T-cell (primary cell): ENCODE results near the gene LEPR. TPM values are rescaled to one million over a fixed set of nuclear protein-coding genes. Genes with fewer than 3 reads are reported as not detected.
"Not testable (repeated sequence)": the region's sequence is repeated elsewhere in the genome, so short reads cannot be mapped to it uniquely, and the experiment has no call there.

Experiments used
- ATAC-seq, 4 experiments: fragments of 200-7000 bp in 3 of 4; fragments of 150-1000 bp in 1 of 4; cut with Tn5 transposase; replicated peaks in 1 of 4; 1 replicate in 3 of 4; 2 replicates in 1 of 4; pipeline ENCODE4 v1.10.0; 2021; ENCODE audit warnings: moderate library complexity in 3 of 4, mild to moderate bottlenecking in 2 of 4, moderate number of reproducible peaks in 1 of 4
- CTCF ChIA-PET, 2 donors: fragments of 300-600 bp; sonication (Branson Sonifier 250); formaldehyde crosslinking; loops; one replicate each; lab custom pipeline; 2022; ENCODE audit warnings: antibody characterized with exemption in 2 of 2; lab: Charles Lee
- POLR2A ChIA-PET, 2 donors: fragments of 300-600 bp; sonication (Branson Sonifier 250); formaldehyde crosslinking; loops; one replicate each; lab custom pipeline; 2022; ENCODE audit warnings: antibody characterized with exemption in 2 of 2; lab: Charles Lee
- DNase-seq, 35 experiments: peaks; one replicate each; pipeline versions ENCODE4 v3.0.0 to v3.0.0-alpha.2; 2013 to 2023
- H3K27ac ChIP-seq: one replicate; pipeline ENCODE4 v1.5.1; 2013; ENCODE audit warnings: low read length
- H3K27me3 ChIP-seq, 2 experiments: replicated peaks in 1 of 2; 1 replicate in 1 of 2; 2 replicates in 1 of 2; pipeline versions ENCODE4 v1.6.1 to v1.7.0; 2013; ENCODE audit warnings: low read length in 1 of 2, mixed read lengths in 1 of 2; ENCODE audit not compliant: control insufficient read depth in 2 of 2, insufficient read depth in 2 of 2; ENCODE audit errors: extremely low read depth in 1 of 2
- H3K36me3 ChIP-seq, 2 donors: 1 replicate in 1 of 2; 2 replicates in 1 of 2; pipeline versions ENCODE4 v1.6.1 to v1.7.0; 2013; ENCODE audit warnings: low read length in 1 of 2; ENCODE audit not compliant: control insufficient read depth in 2 of 2, insufficient read depth in 1 of 2; ENCODE audit errors: extremely low read depth in 1 of 2
- H3K4me1 ChIP-seq, 2 experiments: 1 replicate in 1 of 2; 2 replicates in 1 of 2; pipeline versions ENCODE4 v1.6.1 to v1.7.0; 2013; ENCODE audit warnings: low read length in 2 of 2, mixed read lengths in 1 of 2; ENCODE audit not compliant: insufficient read depth in 2 of 2, control insufficient read depth in 1 of 2; ENCODE audit errors: extremely low read depth in 1 of 2
- H3K4me3 ChIP-seq, 2 donors: 1 replicate in 1 of 2; 2 replicates in 1 of 2; pipeline versions ENCODE4 v1.5.1 to v1.7.0; 2013; ENCODE audit warnings: mild to moderate bottlenecking in 2 of 2, low read length in 1 of 2, moderate library complexity in 1 of 2; ENCODE audit not compliant: control insufficient read depth in 1 of 2; ENCODE audit errors: extremely low read depth in 1 of 2
- H3K9me3 ChIP-seq: 2 replicates; pipeline ENCODE4 v1.7.0; 2013
- H3K27ac Mint-ChIP-seq, 2 donors: one replicate each; pipeline ENCODE4 v1.8.0; 2020 to 2021; ENCODE audit warnings: mild to moderate bottlenecking in 2 of 2, mixed read lengths in 2 of 2
- H3K27me3 Mint-ChIP-seq, 2 donors: one replicate each; pipeline ENCODE4 v1.8.0; 2021 to 2022; ENCODE audit warnings: mixed read lengths in 2 of 2
- H3K36me3 Mint-ChIP-seq: one replicate; pipeline ENCODE4 v1.8.0; 2021; ENCODE audit warnings: mixed read lengths
- H3K4me1 Mint-ChIP-seq, 3 donors: one replicate each; pipeline ENCODE4 v1.8.0; 2020 to 2022; ENCODE audit warnings: mixed read lengths in 3 of 3, mild to moderate bottlenecking in 1 of 3
- H3K4me3 Mint-ChIP-seq, 3 donors: one replicate each; pipeline ENCODE4 v1.8.0; 2020 to 2022; ENCODE audit warnings: mild to moderate bottlenecking in 3 of 3, mixed read lengths in 3 of 3, moderate library complexity in 3 of 3
- H3K9me3 Mint-ChIP-seq, 3 donors: one replicate each; pipeline ENCODE4 v1.8.0; 2020 to 2022; ENCODE audit warnings: mixed read lengths in 3 of 3
- whole genome bisulfite sequencing: methylation state at CpG from one replicate; pipeline ENCODE4 v1.1.5; 2013; ENCODE audit warnings: missing lambda C conversion rate; ENCODE audit not compliant: insufficient coverage; 5-methylcytosine and 5-hydroxymethylcytosine counted together
- total RNA-seq, 35 experiments: library from RNA in 6 of 35; stranded (reverse) in 6 of 35; fragments of 120-200 nt in 1 of 35; gene quantifications; one replicate each; pipeline versions ENCODE4 v1.2.1 to v1.2.4 and lab custom pipeline; 2013 to 2026

Gene LEPR
- total RNA-seq, 5 donors from 2014 or later (not counting 1 experiment from before 2014, with no cell fraction given), result 0.95 to 2.1 (median 1.3) TPM

DNA sequence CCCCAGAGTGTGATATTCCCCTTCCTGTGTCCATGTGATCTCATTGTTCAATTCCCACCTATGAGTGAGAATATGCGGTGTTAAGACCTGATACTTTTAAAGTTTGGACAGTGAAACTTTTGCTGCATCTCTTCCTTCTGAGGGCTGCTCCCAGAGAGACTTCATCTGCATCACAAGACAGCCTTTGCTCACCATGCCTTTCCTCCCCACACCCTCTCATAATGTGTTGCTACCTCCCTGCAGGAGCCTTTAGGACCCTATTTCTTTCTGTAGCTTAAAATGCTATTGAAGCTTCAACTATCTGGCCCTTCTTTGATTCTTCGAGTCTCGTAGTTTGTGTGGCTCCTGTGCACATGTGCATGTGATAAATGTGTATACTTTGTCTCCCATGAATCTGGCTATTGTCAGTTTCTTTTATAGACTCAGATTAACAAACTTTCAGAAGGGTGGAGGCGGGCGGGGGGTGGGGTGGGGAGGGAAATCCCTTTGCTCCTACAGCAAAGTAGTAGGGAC is 23.7 kb downstream of the LEPR start:
- H3K9me3 ChIP-seq, result no peaks in the 10 kb centered on the region
- H3K4me1 ChIP-seq, result no peaks in the 10 kb centered on the region
- ChIA-PET POLR2A (no interaction called here), CTCF (no interaction called here)
- H3K27ac ChIP-seq, result no peak overlapping the region
- no peak overlapping the region for H3K27ac Mint-ChIP-seq
- H3K27me3 ChIP-seq, result no peaks in the 10 kb centered on the region
- H3K4me3 ChIP-seq, result no peak overlapping the region
- H3K27me3 Mint-ChIP-seq, result no peaks in the 10 kb centered on the region
- H3K9me3 Mint-ChIP-seq, result no peaks in the 10 kb centered on the region
- no peaks in the 10 kb centered on the region for H3K36me3 ChIP-seq
- no peak for DNase-seq
- no peaks in the 10 kb centered on the region for H3K4me1 Mint-ChIP-seq
- H3K36me3 Mint-ChIP-seq, result no peaks in the 10 kb centered on the region
- no peak for ATAC-seq
- no CpG with 5 or more reads among the region's 5 CpGs for WGBS
- no peak overlapping the region for H3K4me3 Mint-ChIP-seq

DNA sequence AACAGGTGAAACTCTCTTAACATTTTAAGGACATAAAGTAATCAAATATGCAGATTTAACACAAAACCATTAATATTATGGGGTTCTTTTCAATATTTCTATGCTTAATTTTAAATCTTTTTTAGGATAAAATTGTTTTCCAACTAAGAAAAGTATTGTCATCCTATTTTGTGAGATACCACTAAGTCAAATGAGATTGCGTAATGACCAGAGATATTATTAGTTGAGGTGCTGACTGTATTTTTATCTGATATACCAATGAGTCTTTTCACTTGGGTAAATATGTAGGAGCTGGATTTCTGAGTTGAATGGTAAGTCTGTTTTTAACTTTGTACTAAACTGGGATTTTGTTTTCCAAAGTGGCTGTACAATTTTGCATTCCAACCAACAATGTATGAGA is 25.4 kb downstream of the LEPR start:
- H3K27ac Mint-ChIP-seq, result no peak overlapping the region
- no peak for ATAC-seq
- CTCF ChIA-PET, result no interaction called here
- POLR2A ChIA-PET, result no interaction called here
- no peaks in the 10 kb centered on the region for H3K27me3 Mint-ChIP-seq
- no peak for DNase-seq
- Histone ChIP-seq H3K9me3 (no peaks in the 10 kb centered on the region), H3K27ac (no peak overlapping the region), H3K4me3 (no peak overlapping the region), H3K27me3 (no peaks in the 10 kb centered on the region), H3K4me1 (no peaks in the 10 kb centered on the region), H3K36me3 (no peaks in the 10 kb centered on the region)
- H3K36me3 Mint-ChIP-seq, result no peaks in the 10 kb centered on the region
- no CpG with 5 or more reads among the region's 1 CpG for WGBS
- H3K9me3 Mint-ChIP-seq, result no peaks in the 10 kb centered on the region
- no peaks in the 10 kb centered on the region for H3K4me1 Mint-ChIP-seq
- H3K4me3 Mint-ChIP-seq, result no peak overlapping the region

DNA sequence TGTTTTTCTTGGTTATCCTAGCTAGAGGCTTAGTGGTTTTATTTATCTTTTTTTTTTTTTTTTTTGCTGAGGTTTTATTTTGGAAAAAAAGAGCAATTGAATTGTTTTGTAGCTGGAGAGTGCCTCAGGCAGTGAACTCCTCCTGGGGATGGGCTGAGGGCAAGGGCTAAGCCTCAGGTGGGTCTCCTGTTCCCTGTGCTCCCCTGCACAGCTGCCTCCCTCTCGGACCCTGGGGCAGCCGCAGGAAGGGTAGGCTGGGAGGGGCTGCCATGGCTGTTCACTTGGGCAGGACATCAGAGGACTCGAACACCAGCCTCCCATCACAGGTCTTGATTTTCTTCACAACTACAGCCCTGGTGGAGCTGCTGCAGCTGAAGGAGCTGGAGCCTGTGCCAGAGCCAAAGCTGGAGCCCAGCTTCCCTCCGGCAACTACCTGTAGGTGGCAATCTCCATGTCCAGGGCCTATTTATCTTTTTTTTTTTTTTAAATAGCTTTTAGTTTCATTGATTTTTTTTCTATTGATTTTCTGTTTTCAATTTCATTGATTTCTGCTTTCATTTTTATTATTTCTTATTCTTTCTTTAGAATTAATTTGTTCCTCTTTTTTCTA is 28.9 kb downstream of the LEPR start:
- Histone ChIP-seq H3K4me1 (no peaks in the 10 kb centered on the region), H3K4me3 (no peak overlapping the region), H3K27ac (no peak overlapping the region), H3K27me3 (no peaks in the 10 kb centered on the region), H3K36me3 (no peaks in the 10 kb centered on the region), H3K9me3 (no peaks in the 10 kb centered on the region)
- H3K36me3 Mint-ChIP-seq, result peaks cover 4% of the 10 kb centered on the region
- ChIA-PET CTCF (interaction anchor here in 1 of 2 donors (0.6 kb wide), 2 partner anchors 8 to 41 kb away, joined by 3 read pairs; no protein-coding TSS in a partner anchor), POLR2A (no interaction called here)
- no peak overlapping the region for H3K27ac Mint-ChIP-seq
- DNase-seq, result no peak
- no peak overlapping the region for H3K4me3 Mint-ChIP-seq
- WGBS, result 100% methylated on average over 2 of the region's 4 CpGs
- no peak for ATAC-seq
- no peaks in the 10 kb centered on the region for H3K4me1 Mint-ChIP-seq
- peaks cover 0 to 4% (median 0%) of the 10 kb centered on the region in 3 donors for H3K9me3 Mint-ChIP-seq
- no peaks in the 10 kb centered on the region for H3K27me3 Mint-ChIP-seq

DNA sequence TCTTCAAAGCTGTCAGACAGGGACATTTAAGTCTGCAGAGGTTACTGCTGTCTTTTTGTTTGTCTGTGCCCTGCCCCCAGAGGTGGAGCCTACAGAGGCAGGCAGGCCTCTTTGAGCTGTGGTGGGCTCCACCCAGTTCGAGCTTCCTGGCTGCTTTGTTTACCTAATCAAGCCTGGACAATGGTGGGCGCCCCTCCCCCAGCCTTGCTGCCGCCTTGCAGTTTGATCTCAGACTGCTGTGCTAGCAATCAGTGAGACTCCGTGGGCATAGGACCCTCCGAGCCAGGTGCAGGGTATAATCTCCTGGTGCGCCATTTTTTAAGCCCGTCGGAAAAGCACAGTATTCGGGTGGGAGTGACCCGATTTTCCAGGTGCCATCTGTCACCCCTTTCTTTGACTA is 35.2 kb downstream of the LEPR start:
- DNase-seq, H3K27ac Mint-ChIP-seq, H3K4me3 Mint-ChIP-seq, POLR2A ChIA-PET, H3K27me3 Mint-ChIP-seq, H3K36me3 ChIP-seq, H3K27me3 ChIP-seq, ATAC-seq, H3K9me3 ChIP-seq, H3K4me3 ChIP-seq, H3K27ac ChIP-seq, CTCF ChIA-PET: not testable (repeated sequence)
- Mint-ChIP-seq H3K4me1 (peaks cover 18 to 24% (median 22%) of the 10 kb centered on the region in 3 donors), H3K36me3 (peaks cover 16% of the 10 kb centered on the region), H3K9me3 (peaks cover 9 to 21% (median 14%) of the 10 kb centered on the region in 3 donors)
- no CpG with 5 or more reads among the region's 10 CpGs for WGBS
- peaks cover 3 to 12% of the 10 kb centered on the region in 2 experiments for H3K4me1 ChIP-seq

DNA sequence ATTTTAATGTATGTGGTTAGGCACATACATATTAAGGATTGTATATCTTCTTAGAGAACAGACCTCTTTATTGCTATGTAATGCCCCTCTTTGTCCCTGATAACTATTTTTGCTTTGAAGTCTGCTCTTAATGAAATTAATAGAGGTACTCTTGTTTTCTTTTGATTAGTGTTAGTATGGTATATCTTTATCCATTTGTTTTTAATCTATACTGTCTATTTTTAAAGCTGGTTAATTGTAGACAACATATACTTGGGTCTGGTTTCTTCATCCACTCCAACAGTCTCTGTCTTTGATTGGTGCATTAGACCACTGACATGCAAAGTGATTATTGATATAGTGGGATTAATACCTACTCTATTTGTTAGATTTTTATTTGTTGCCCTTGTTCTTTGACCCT is 36.0 kb downstream of the LEPR start:
- H3K36me3 ChIP-seq, result no peaks in the 10 kb centered on the region
- ATAC-seq (no peak), DNase-seq (no peak)
- Mint-ChIP-seq H3K4me3 (peak overlapping the region in 1 of 3 donors; percentile 0), H3K4me1 (peaks cover 18 to 24% (median 22%) of the 10 kb centered on the region in 3 donors), H3K27ac (no peak overlapping the region), H3K36me3 (peaks cover 16% of the 10 kb centered on the region), H3K27me3 (no peaks in the 10 kb centered on the region), H3K9me3 (peaks cover 9 to 21% (median 14%) of the 10 kb centered on the region in 3 donors)
- H3K4me1 ChIP-seq, result peaks cover 3 to 12% of the 10 kb centered on the region in 2 experiments
- H3K9me3 ChIP-seq, result no peaks in the 10 kb centered on the region
- H3K27me3 ChIP-seq, result no peaks in the 10 kb centered on the region
- ChIA-PET CTCF (no interaction called here), POLR2A (interaction anchor here in 1 of 2 donors (0.5 kb wide), 1 partner anchor 18 kb away, joined by 3 read pairs; no protein-coding TSS in a partner anchor)
- H3K27ac ChIP-seq, result no peak overlapping the region
- H3K4me3 ChIP-seq, result no peak overlapping the region

DNA sequence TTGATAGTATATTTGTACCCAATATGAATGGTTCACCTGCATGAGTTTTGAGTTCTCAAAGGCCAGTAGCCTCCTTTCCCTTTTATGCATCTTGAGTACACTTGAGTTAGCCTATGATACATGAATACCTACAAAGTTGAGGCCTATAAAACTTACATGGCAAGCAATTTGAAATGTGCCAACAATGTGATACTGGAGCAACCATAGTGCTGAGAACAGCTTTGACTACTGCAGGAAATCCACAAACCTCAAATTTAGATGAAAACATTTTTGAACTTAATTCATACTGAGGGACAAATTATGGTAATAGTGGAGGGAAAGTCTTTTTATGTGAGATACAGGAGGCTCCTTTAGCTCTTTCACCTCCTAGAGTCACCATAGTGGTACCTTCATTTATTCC is 37.4 kb downstream of the LEPR start:
- Mint-ChIP-seq H3K9me3 (peaks cover 9 to 21% (median 14%) of the 10 kb centered on the region in 3 donors), H3K4me1 (peaks cover 18 to 24% (median 22%) of the 10 kb centered on the region in 3 donors), H3K4me3 (no peak overlapping the region), H3K36me3 (peaks cover 16% of the 10 kb centered on the region), H3K27me3 (no peaks in the 10 kb centered on the region), H3K27ac (no peak overlapping the region)
- no peak overlapping the region for H3K27ac ChIP-seq
- POLR2A ChIA-PET, result interaction anchor here in 1 of 2 donors (0.6 kb wide), 2 partner anchors 19 to 28 kb away, joined by 3 to 4 read pairs; no protein-coding TSS in a partner anchor
- peaks cover 3 to 12% of the 10 kb centered on the region in 2 experiments for H3K4me1 ChIP-seq
- DNase-seq (no peak), ATAC-seq (no peak)
- H3K9me3 ChIP-seq, result no peaks in the 10 kb centered on the region
- CTCF ChIA-PET, result interaction anchor here in 1 of 2 donors (0.7 kb wide), 1 partner anchor 9 kb away, joined by 3 read pairs; no protein-coding TSS in a partner anchor
- H3K36me3 ChIP-seq, result no peaks in the 10 kb centered on the region
- H3K27me3 ChIP-seq, result no peaks in the 10 kb centered on the region
- no peak overlapping the region for H3K4me3 ChIP-seq
